Measurements from ENCODE around the gene ASZ1.
A peak's percentile ranks its signal among the peaks of the same experiment; 100 is the strongest.

Gene ASZ1

GRCh38 chr7:117401293-117402002 lies 25.8 kb downstream of the ASZ1 start:
- no peak for DNase-seq

GRCh38 chr7:117399820-117400422 lies 27.4 kb downstream of the ASZ1 start:
- DNase-seq: peak; percentile 43

GRCh38 chr7:117395743-117396142 lies 31.6 kb downstream of the ASZ1 start:
- no peak for DNase-seq

- DNase-seq: no peak
These were observed 33.5 kb downstream of the ASZ1 start for GRCh38 chr7:117393781-117394180.

- no peak for DNase-seq
These were observed 37.4 kb downstream of the ASZ1 start for GRCh38 chr7:117389871-117390270.

- DNase-seq: no peak
These were observed 41.1 kb downstream of the ASZ1 start for GRCh38 chr7:117386110-117386706.

GRCh38 chr7:117385363-117386109 lies 41.8 kb downstream of the ASZ1 start:
- peak; percentile 42 for DNase-seq

GRCh38 chr7:117384688-117385362 lies 42.5 kb downstream of the ASZ1 start:
- no peak for DNase-seq

GRCh38 chr7:117383483-117384189 lies 43.7 kb downstream of the ASZ1 start:
- DNase-seq: no peak

- DNase-seq: no peak
These were observed 44.2 kb downstream of the ASZ1 start for GRCh38 chr7:117383046-117383445.

GRCh38 chr7:117381362-117381761 lies 45.9 kb downstream of the ASZ1 start:
- no peak for DNase-seq

GRCh38 chr7:117375380-117375779 lies 51.9 kb downstream of the ASZ1 start:
- DNase-seq: no peak

GRCh38 chr7:117372073-117372472 lies 55.2 kb downstream of the ASZ1 start:
- no peak for DNase-seq

GRCh38 chr7:117364339-117365080 lies 62.8 kb downstream of the ASZ1 start:
- no peak for DNase-seq

GRCh38 chr7:117362294-117362888 lies 64.9 kb downstream of the ASZ1 start:
- no peak for DNase-seq

- DNase-seq: no peak
These were observed 77.3 kb downstream of the ASZ1 start for GRCh38 chr7:117350027-117350426.

- no peak for DNase-seq
These were observed 77.7 kb downstream of the ASZ1 start for GRCh38 chr7:117349570-117349969.

- DNase-seq: no peak
These were observed 79.2 kb downstream of the ASZ1 start for GRCh38 chr7:117347962-117348672.

- DNase-seq: no peak
These were observed 79.8 kb downstream of the ASZ1 start for GRCh38 chr7:117347480-117347879.

GRCh38 chr7:117346161-117346560 lies 81.1 kb downstream of the ASZ1 start:
- no peak for DNase-seq

- no peak for DNase-seq
These were observed 89.3 kb downstream of the ASZ1 start for GRCh38 chr7:117338020-117338419.

Measured in kidney glomerular epithelial cell (primary cell).